Urothelium cell line (cell line): ENCODE results near the gene SLC28A3.
"Not testable (repeated sequence)": the region's sequence is repeated elsewhere in the genome, so short reads cannot be mapped to it uniquely, and the experiment has no call there.

Experiments used
- DNase-seq: peaks from one replicate; pipeline ENCODE4 v3.0.0; 2011; ENCODE audit warnings: low spot score, mixed read lengths
- FAIRE-seq: peaks from 2 replicates; lab custom pipeline; 2011; peaks lifted over from hg19 to GRCh38; lab: Jason Lieb, UNC

SLC28A3 gene

GRCh38 chr9:84340535-84340934, at the start of gene SLC28A3:
TSS of gene SLC28A3 (minus strand) at chr9:84340758. CDS start at chr9:84340633, 125 bp downstream.
- DNase-seq = no peak
- FAIRE-seq = no peak

GRCh38 chr9:84390254-84390653, 49.7 kb upstream of the SLC28A3 start:
- DNase-seq, FAIRE-seq: not testable (repeated sequence)

GRCh38 chr9:84387821-84388220, 47.3 kb upstream of the SLC28A3 start:
- FAIRE-seq (no peak), DNase-seq (no peak)

GRCh38 chr9:84386753-84387152, 46.2 kb upstream of the SLC28A3 start:
- DNase-seq (no peak), FAIRE-seq (no peak)

- no peak for FAIRE-seq
- no peak for DNase-seq
Measured at GRCh38 chr9:84385386-84386040, 45.0 kb upstream of the SLC28A3 start.

GRCh38 chr9:84384617-84385016, 44.1 kb upstream of the SLC28A3 start:
- DNase-seq = no peak
- FAIRE-seq = no peak

- FAIRE-seq (no peak), DNase-seq (no peak)
Measured at GRCh38 chr9:84383178-84383577, 42.6 kb upstream of the SLC28A3 start.

- no peak for FAIRE-seq
- DNase-seq = no peak
Measured at GRCh38 chr9:84382720-84383119, 42.2 kb upstream of the SLC28A3 start.

- FAIRE-seq (no peak), DNase-seq (no peak)
Measured at GRCh38 chr9:84381508-84381907, 41.0 kb upstream of the SLC28A3 start.

GRCh38 chr9:84379740-84380139, 39.2 kb upstream of the SLC28A3 start:
- no peak for DNase-seq
- FAIRE-seq = no peak

GRCh38 chr9:84375954-84376353, 35.4 kb upstream of the SLC28A3 start:
- FAIRE-seq (no peak), DNase-seq (no peak)

- FAIRE-seq = no peak
- DNase-seq = no peak
Measured at GRCh38 chr9:84374516-84374915, 34.0 kb upstream of the SLC28A3 start.

- FAIRE-seq = no peak
- no peak for DNase-seq
Measured at GRCh38 chr9:84374013-84374412, 33.5 kb upstream of the SLC28A3 start.

GRCh38 chr9:84371737-84372136, 31.2 kb upstream of the SLC28A3 start:
- DNase-seq (no peak), FAIRE-seq (no peak)

GRCh38 chr9:84368601-84369000, 28.0 kb upstream of the SLC28A3 start:
- DNase-seq (no peak), FAIRE-seq (no peak)

GRCh38 chr9:84367726-84368125, 27.2 kb upstream of the SLC28A3 start:
- FAIRE-seq, DNase-seq: not testable (repeated sequence)

GRCh38 chr9:84366683-84367082, 26.1 kb upstream of the SLC28A3 start:
- no peak for DNase-seq
- FAIRE-seq = no peak

GRCh38 chr9:84364894-84365490, 24.4 kb upstream of the SLC28A3 start:
- not testable (repeated sequence) for DNase-seq, FAIRE-seq

- FAIRE-seq = no peak
- DNase-seq = no peak
Measured at GRCh38 chr9:84361645-84362044, 21.1 kb upstream of the SLC28A3 start.

GRCh38 chr9:84357275-84357674, 16.7 kb upstream of the SLC28A3 start:
- FAIRE-seq (no peak), DNase-seq (no peak)

GRCh38 chr9:84354035-84354434, 13.5 kb upstream of the SLC28A3 start:
- no peak for FAIRE-seq

GRCh38 chr9:84349671-84350070, 9.1 kb upstream of the SLC28A3 start:
- DNase-seq (no peak), FAIRE-seq (no peak)

More at GRCh38 chr9:84354035-84354434, 13.5 kb upstream of the SLC28A3 start:
- no peak for DNase-seq

- DNase-seq (no peak), FAIRE-seq (no peak)
Measured at GRCh38 chr9:84343111-84343521, 2.6 kb upstream of the SLC28A3 start.
